T-helper 2 cell treated with Interferon-gamma antibody and Interleukin-4, amounts not matched to agents 100 ng/mL and 5 ng/mL, for 36 hours (primary cell): ENCODE data around the gene ZFP90. TPM values are rescaled to one million over a fixed set of nuclear protein-coding genes. Genes with fewer than 3 reads are reported as not detected.
"Not testable (repeated sequence)": the region's sequence is repeated elsewhere in the genome, so short reads cannot be mapped to it uniquely, and the experiment has no call there.

Experiments
- intact Hi-C: fragments of 100-400 bp; cut with micrococcal nuclease; formaldehyde crosslinking; loops from one replicate; pipeline ENCODE4 v1.15.1; 2023
- total RNA-seq: library from RNA; stranded (reverse); gene quantifications from 2 replicates; pipeline ENCODE4 v1.2.3, GENCODE V29; 2022

ZFP90 gene
- total RNA-seq, 1 donor from 2014 or later = 27.9 TPM

DNA sequence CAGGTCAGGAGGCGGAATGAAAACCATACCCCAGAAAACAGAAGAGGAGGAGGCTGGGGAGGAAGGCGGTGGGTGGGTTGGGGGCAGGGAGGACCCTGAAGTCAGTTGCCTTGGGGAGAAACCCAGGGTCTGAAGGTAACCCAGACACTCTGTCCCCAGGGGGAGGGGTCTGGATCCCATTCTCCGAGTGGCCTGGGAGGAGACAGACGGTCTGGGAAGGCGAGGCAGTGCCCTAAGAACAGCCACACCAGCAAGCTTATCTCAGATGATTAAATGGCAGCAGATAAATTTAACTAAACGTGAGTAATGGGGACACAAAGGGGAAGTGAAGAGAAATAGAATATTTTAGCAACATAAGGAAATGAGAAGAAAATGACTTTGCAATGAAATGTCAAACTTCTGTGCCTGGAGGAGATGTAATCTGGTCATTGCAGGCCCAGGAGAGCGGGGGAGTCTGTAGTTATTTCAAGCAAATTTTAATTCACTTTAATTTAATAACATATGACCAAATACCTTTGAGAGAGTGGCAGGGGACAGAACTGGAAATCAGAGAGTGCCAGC is 21.4 kb upstream of the ZFP90 start:
- intact Hi-C loops = loop anchor here (10.0 kb wide), 1 partner anchor 253 kb away; the partner anchor contains the start of gene SLC7A6

DNA sequence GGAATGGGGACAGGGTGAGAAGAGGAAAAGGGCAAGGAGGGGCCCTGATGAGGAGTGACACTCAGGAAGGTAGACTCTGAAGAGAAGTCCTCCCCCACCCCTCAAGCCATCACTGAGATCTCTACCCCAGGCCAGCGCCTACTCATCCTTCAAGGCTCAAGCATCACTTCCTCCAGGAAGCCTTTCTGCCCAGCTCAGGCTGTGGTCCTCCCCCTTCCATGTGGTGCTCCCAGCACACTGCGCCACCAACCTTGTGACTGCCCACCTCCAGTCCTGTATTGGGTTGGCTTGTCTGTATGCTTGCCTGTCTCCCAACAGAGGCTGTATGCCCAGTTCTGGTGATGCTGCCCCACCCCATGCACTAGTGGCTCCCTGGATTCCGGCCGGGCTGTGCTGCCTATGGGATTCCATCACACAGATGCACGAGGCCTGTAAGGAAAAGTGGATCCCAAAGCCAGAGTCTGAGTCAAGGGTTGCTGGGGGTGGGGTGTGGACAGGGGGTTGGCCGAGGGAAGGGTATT is 19.8 kb upstream of the ZFP90 start:
- intact Hi-C loops = loop anchor here (10.0 kb wide), 1 partner anchor 254 kb away; the partner anchor contains the start of gene SLC7A6

DNA sequence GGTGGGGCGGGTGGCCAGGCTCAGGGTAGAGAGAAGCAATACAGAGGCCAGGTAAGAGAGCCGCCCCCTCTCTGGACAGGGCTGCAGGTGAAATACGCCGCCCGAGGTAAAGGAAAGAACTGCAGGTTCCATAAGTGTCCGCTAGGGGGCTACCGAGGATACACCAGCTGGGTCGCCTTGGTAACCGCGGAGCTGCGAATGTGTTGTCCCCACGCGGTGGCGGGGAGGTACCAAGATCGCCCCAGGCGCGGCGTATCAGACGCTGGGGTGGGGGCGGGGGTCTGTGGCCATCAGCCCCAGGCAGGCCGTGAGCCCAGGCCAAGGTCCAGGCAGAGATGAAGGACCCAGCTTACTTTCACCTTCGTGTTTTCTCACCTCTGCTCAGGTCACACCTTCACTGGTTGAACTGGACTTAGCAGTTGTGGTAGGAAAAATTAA is 18.4 kb upstream of the ZFP90 start:
- intact Hi-C loops = no loop called here

DNA sequence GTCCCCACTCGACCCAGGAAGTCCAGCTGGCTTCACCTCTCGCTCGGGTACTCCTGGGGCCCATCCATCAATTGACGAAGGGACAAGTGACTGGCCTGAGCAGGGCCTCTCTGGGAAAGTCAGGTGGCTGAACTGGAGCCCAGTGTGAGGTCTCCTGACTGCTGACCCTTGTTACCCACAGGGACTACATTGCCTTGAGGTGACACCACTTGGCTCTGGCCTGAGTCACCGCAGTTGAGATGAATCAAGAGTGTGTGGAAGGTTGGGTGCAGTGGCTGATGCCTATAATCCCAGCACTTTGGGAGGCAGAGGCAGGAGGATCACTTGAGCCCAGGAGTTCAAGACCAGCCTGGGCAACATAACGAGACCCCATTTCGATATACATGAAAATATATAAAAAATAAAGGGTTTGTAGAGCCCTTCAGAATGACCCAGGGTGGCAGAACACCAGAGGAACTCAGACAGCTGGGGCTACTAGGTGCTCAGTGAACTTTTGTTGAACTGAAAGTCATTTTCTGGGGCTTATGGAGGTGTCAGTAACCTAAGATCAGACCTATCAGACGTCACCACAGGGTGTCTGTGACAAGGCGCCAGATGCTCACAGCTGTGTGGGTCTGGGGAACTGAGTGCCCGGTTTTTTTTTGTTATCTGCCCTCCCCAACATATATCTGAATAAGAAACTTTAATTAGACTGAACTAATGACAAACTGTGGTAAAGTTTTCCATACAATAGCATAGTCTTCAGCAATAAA is 14.8 kb upstream of the ZFP90 start:
- intact Hi-C loops = no loop called here

DNA sequence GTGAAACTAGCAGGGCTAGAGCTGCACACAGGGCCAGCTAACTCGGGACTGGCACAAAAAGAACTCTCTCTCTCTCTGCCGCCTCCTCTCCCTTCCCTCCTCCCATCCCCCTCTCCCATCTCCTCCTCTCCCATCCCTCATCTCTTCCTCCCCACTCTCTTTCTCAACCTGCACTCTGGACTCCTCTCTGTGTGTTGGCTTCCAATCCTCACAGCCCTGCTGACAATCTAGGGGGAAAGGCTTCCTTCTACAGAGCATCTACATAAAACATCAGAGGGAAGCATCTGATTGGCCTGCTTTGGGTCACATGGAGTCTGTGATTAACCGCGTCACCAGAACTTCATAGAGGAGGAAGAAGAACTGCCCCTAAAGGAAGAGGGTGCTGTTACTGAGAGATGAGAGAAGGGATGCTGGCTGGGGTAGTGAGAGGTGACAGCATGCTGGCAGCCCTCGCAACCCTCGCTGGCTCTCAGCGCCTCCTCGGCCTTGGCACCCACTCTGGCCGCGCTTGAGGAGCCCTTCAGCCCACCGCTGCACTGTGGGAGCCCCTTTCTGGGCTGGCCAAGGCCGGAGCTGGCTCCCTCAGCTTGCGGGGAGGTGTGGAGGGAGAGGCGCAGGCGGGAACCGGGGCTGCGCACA is 12.8 kb upstream of the ZFP90 start:
- intact Hi-C loops = loop anchor here (5.0 kb wide), 1 partner anchor 66 kb away; no protein-coding TSS in a partner anchor

DNA sequence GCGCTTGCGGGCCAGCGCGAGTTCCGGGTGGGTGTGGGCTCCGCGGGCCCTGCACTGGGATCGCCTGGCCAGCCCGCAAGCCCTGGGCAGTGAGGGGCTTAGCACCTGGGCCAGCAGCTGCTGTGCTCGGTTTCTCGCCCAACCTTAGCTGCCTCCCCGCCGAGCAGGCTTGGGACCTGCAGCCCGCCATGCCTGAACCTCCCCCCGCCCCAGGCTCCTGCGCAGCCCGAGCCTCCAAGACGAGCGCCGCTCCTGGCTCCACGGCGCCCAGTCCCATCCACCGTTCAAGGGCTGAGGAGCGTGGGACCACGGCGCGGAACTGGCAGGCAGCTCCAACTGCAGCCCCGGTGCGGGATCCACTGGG is 12.3 kb upstream of the ZFP90 start:
- intact Hi-C loops = loop anchor here (5.0 kb wide), 1 partner anchor 66 kb away; no protein-coding TSS in a partner anchor

DNA sequence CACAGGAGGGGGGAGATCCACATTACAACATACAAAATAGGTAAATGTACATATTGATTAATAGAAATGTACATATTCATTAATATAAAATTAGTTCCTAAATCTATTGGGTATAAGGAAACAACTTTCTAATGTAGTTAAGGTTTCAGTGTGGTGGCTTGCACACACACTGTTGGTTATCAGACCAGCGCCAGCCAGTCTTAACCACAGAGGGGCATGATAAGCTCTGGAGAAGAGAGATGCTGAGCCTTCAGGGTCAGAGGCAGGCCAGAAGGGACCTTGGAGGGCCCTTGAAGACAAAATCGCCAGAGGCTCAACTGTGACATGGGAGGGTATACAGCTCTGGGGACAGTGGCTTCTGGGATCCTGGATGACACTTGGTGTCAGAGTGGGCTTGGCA is 10.9 kb upstream of the ZFP90 start:
- intact Hi-C loops = loop anchor here (1.0 to 5.0 kb wide), 5 partner anchors 64 to 596 kb away; partner anchors contain the start of gene TANGO6

DNA sequence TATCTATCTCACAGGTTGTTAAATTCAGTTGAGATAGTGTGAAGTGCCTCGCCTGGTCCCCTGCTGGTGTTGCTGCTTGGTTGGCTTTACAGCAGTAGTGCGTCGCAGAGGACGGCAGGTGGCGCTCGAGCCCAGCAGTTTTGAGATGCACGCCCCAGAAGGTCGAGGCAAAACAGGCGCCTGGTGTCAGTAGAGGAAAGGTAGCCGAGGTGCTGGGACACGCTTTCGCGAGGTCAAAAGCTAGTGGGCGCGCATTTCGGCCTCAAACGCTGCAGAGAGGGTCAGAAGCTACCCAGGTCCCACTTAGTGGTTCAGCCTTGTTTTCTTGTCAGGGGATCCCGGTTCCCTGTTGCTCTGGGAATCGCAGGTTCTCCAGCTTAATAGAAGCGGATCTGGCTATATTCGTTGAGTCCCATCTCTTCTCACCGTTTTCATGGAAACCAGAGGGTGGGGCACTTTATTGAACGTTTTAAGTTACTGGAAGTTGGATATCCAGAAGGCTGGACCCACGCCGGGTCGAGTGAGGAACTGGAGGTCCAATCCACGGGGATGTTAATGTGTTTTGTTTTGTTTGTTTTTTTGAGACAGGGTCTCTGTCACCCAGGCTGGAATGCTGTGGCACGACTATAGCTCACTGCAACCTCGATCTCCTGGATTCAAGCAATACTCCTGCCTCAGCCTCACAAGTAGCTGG is 10.3 kb upstream of the ZFP90 start:
- intact Hi-C loops = loop anchor here (1.0 to 5.0 kb wide), 5 partner anchors 63 to 595 kb away; partner anchors contain the start of gene TANGO6

DNA sequence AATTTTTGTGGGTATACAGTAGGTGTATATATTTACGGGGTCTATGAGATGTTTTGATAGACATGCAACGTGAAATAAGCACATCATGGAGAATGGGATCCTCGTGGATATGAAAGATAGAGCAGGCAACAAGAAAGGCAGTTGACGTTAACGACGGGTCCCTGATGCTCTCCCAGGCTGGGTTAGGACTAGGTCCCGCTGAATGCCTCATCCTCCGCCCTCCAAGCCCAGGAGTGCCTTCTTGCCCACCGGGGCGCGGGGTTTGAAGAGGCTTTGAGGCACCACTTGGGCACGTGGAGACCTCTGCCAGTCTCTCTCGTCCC is 9.5 kb upstream of the ZFP90 start:
- intact Hi-C loops = loop anchor here (2.0 to 5.0 kb wide), 2 partner anchors 63 to 313 kb away; partner anchors contain the start of gene TANGO6

DNA sequence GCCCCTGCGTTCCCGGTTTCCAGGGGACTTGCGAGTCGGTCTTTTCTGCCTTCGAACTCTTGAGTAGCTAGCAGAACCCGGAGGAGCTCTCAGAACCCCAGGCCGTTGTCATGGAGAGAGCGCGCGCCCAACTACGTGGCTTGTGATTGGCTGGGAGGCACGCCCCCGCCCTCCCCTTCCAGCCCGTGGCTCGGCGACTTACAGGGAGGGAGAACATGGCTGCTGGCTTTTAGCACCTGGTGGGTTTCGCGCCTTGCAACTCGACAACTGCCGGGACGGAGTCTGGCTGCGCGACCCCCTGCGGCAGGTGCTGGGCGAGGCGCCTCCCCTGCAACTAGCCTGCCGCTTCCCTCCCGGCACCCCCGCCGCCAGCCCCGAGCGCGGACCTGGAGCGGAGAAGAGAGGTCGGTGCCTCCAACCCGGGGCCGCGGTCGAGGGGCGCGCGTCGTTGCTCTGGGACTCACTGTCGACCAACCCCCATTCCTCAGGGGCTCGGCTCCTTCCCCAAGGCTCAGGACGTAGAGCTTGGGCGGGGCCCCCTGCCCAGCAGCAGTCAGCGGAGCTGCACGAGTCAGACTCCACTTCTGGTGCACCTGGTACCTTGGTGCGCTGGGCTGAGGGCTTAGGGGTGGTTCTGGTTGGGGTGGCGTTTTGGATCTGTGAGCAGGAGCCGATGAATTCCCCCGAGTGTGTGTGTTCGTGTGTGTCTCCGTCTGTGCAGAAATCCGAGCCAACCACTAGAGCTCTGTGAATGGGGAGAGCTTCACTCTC is 9.0 kb upstream of the ZFP90 start:
- intact Hi-C loops = loop anchor here (1.0 to 10.0 kb wide), 4 partner anchors 9 to 313 kb away; partner anchors contain the start of genes TANGO6 and ZFP90

DNA sequence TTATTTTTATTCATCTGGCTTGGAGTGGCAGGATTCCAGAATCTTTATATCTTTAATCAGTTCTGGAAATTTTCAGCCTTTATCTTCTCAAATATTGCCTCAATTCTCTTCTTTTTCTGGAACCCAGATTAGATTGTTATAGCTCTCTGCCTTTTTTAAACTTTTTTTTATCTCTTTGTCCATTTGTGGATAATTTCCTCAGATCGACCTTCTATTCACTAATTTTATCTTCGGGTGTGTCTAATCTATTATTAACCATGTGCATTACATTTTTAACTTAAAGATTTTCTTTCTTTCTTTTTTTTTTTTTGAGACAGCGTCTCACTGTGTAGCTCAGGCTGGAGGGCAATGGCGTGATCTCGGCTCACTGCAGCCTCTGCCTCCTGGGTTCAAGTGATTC is 5.2 kb upstream of the ZFP90 start:
- intact Hi-C loops = loop anchor here (10.0 kb wide), 1 partner anchor 231 kb away; no protein-coding TSS in a partner anchor

DNA sequence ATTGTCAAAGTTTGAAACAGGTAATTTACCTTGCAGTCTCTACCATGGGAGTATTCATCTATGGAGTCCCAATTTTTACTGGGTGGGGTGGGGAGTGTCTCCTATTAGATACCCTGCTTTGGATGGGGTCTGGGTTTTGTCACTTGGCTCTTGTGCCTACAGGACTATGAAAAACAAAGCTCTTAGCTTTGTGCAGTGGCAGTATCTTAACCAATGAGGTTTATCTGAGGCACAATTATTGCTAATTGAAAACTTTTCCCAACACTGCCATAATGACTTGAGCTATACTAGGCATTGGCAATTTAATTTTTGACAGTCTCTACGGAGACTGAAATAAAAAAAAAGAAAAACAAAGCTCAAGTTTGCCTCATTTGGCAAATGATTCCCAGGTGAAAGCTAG is 3.8 kb upstream of the ZFP90 start:
- intact Hi-C loops = loop anchor here (10.0 kb wide), 1 partner anchor 229 kb away; no protein-coding TSS in a partner anchor

DNA sequence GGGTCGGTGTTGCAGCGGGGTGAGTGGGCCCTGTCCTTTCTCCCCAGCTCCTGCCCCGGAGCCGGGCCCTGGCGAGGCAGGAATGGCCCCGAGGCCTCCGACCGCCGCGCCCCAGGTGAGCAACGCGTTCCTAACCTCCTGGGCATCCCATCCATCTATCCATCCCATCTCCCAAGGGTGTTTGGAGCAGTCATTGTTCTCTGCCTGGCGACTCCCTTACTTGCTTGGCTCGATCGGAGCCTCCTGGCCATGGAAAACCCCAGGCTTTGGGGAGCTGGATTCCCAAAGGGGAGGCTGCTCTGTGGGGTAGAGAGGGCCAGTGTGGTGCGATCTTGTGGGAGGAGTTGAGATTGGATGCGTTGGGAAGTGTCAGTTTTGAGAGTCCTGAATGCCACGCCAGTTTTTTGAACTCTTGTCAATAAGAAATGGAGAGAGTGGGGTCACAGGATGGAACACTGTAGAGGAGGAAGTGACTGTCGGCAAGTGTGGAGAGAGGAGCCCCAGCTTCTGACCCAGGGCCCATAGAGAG is 684 bp downstream of the ZFP90 start:
- intact Hi-C loops = loop anchor here (1.0 to 10.0 kb wide), 2 partner anchors 9 to 225 kb away; no protein-coding TSS in a partner anchor

DNA sequence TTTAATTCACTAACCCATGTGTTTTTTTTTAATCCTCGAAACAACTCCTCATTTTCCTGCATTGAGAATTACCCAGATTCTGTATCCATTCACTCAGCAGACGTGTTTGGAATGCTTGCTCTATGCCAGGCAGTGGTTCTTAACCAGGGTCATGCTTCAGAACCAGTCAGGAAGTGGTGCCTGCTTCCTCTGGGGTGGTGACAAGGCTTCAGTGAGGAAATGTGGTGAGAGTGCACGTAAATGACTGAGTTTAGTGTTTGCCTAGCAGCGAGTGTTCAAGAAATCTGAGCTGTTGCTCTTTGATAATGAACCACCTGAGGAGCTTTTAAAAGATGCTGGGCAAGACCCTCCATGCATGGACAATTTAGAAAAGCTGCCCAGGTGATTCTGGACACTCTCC is 9.9 kb downstream of the ZFP90 start:
- intact Hi-C loops = no loop called here

DNA sequence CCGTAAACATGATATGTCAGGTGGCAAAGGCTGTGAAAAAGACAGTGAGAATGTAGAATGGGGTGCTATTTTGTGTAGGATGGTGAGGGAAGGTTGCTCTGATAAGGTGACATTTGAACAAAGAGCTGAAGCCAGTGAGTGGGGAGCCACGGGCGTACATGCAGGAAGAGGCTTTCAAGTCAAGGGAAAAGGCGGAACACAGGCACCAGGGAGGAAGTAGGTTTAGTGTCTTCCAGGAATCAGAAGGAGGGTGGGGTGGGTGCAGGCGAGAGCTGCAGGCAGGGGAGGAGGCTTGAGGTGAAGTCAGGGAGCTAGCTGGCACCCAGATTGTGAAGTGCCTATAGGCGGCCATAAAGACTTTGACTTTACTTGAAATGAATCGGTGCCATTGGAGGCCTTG is 14.1 kb downstream of the ZFP90 start:
- intact Hi-C loops = no loop called here

DNA sequence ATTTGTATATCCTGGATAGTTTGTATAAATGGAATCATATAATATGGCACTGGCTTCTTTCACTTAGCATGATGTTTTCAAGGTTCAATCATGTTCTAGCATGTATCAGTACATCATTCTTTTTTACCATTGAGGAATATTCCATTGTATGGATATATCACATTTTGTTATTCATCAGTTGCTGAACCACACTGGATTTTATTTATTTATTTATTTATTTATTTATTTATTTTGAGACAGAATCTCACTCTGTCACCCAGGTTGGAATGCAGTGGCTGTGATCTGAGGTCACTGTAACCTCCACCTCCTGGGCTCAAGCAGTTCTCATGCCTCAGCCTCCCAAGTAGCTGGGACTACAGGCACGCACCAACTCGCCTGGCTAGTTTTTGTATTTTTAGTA is 21.2 kb downstream of the ZFP90 start:
- intact Hi-C loops = not testable (repeated sequence)

DNA sequence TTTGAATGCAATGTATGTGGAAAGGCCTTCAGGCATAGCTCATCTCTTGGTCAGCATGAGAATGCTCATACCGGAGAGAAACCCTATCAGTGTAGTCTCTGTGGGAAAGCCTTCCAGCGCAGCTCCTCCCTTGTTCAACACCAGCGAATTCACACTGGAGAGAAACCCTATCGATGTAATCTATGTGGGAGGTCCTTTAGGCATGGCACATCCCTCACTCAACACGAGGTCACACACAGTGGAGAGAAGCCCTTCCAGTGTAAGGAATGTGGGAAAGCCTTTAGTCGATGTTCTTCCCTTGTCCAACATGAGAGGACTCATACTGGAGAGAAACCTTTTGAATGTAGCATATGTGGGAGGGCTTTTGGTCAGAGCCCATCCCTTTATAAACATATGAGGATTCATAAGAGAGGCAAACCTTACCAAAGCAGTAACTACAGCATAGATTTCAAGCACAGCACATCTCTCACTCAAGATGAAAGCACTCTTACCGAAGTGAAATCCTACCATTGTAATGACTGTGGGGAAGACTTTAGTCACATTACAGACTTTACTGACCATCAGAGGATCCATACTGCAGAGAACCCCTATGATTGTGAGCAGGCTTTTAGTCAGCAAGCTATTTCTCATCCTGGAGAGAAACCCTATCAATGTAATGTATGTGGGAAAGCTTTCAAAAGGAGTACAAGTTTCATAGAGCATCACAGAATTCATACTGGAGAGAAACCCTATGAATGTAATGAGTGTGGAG is 24.7 kb downstream of the ZFP90 start:
- intact Hi-C loops = no loop called here

DNA sequence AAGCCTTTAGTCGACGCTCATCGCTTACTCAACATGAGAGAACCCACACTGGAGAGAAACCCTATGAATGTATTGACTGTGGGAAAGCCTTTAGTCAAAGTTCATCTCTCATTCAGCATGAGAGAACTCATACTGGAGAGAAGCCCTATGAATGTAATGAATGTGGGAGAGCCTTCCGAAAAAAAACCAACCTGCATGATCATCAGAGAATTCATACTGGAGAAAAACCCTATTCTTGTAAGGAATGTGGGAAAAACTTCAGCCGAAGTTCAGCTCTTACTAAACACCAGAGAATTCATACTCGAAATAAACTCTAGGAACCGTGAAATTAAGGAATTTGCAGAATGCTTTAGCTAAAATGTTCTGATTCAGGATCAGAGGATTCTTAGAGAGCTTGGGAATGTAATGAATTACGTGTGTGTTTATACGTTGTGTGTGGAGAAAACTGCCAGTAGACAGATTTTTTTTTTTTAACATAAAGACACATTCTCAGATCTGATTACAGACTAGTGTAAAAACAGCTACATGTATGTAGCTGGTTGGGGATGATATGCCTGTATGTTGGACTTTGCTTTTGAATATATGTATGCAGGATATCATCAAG is 25.4 kb downstream of the ZFP90 start:
- intact Hi-C loops = no loop called here

DNA sequence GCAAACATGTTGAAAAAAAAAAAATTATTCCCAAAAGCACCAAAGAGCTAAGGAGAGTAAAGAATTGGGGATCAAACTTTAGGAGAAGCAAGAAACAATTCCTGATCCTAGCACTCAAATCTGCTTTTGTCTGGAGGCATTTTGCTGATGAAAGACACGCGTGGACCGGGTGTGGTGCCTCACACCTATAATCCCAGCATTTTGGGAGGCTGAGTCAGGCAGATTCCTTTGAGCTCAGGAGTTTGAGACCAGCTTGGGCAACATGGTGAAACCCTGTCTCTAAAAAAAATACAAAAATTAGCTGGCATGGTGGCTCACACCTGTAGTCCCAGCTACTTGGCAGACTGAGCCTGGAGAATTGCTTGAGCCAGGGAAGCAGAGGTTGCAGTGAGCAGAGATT is 35.4 kb downstream of the ZFP90 start:
- intact Hi-C loops = no loop called here
